Measurements from ENCODE around the gene REC114.

GRCh38 chr15:73442968-73443367 is at the start of gene REC114:
- TF ChIP-seq EZH2 (IDR thresholded peaks at IDR 0.05; ENCODE audit: borderline replicate concordance, low read depth, low read length, severe bottlenecking) (no peak), POLR2A (IDR thresholded peaks at IDR 0.05; ENCODE audit: low read depth, low read length) (no peak), CTCF (IDR thresholded peaks at IDR 0.05; ENCODE audit: extremely low read depth in 1 of 2, insufficient read depth in 1 of 2, low read depth in 1 of 2, low read length in 2 of 2) (no peak), MAX (IDR thresholded peaks at IDR 0.05; ENCODE audit: insufficient read depth, insufficient read length) (no peak), MYC (IDR thresholded peaks at IDR 0.05; ENCODE audit: low read depth, low read length) (no peak)
